ENCODE measurements around the gene GID4.

DNA sequence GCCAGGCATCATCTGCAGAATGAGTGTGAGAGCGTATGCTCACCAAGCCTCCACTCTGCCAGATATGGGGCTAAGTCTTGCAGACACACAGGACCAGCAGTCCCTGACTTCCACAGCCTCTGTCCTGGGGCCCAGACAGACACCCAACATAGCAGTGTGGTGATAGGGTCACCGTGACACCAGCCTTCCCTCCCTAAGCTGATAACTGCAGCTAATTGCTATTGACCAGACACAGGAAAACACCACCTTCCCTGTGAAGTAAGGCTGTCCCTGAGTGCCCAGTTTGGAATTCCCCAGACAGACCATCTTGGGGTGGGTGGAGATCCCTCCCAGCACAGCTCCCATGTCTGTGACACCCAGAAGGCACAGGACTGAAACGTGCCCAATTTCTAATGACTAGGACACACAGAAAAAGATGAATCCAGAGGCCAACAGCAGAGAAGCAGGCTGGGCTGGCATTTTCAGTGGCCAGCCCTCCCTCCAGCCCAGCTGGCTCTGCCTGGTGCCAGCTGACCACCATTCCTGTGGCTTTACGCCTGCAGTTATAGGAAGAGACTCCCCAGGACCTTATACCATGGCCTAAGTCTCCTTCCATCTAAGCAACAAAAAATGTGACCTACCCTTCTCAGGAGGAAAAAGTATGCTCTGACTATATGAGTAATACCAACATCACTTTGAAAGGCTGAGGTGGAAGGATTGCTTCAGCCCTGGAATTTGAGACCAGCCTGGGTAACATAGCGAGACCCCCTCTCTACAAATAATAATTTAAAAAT is 30.5 kb upstream of the GID4 start:
- TF ChIP-seq, protein P1, sequence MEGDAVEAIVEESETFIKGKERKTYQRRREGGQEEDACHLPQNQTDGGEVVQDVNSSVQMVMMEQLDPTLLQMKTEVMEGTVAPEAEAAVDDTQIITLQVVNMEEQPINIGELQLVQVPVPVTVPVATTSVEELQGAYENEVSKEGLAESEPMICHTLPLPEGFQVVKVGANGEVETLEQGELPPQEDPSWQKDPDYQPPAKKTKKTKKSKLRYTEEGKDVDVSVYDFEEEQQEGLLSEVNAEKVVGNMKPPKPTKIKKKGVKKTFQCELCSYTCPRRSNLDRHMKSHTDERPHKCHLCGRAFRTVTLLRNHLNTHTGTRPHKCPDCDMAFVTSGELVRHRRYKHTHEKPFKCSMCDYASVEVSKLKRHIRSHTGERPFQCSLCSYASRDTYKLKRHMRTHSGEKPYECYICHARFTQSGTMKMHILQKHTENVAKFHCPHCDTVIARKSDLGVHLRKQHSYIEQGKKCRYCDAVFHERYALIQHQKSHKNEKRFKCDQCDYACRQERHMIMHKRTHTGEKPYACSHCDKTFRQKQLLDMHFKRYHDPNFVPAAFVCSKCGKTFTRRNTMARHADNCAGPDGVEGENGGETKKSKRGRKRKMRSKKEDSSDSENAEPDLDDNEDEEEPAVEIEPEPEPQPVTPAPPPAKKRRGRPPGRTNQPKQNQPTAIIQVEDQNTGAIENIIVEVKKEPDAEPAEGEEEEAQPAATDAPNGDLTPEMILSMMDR (IDR thresholded peaks at IDR 0.05; ENCODE audit: low read depth, low read length, missing input control), result no peak
- no peak for TF ChIP-seq TAF1 (conservative IDR thresholded peaks at IDR 0.05)
- TF ChIP-seq EGR1 (IDR thresholded peaks at IDR 0.05; ENCODE audit: low read depth in 2 of 2), result no peak
- no peak for TF ChIP-seq RXRA (IDR thresholded peaks at IDR 0.05)
- TF ChIP-seq ZBTB33 (IDR thresholded peaks at IDR 0.05), result no peak
- TF ChIP-seq, protein P2, sequence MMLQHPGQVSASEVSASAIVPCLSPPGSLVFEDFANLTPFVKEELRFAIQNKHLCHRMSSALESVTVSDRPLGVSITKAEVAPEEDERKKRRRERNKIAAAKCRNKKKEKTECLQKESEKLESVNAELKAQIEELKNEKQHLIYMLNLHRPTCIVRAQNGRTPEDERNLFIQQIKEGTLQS (IDR thresholded peaks at IDR 0.05), result no peak
- TF ChIP-seq GABPA (IDR thresholded peaks at IDR 0.05 in 1 of 2, conservative IDR thresholded peaks at IDR 0.05 in 1 of 2), result no peak
- TF ChIP-seq RAD21 (IDR thresholded peaks at IDR 0.05), result no peak
- no peak for TF ChIP-seq SP1 (IDR thresholded peaks at IDR 0.05)
- no peak for TF ChIP-seq JUND (IDR thresholded peaks at IDR 0.05)
- TF ChIP-seq, protein P3, sequence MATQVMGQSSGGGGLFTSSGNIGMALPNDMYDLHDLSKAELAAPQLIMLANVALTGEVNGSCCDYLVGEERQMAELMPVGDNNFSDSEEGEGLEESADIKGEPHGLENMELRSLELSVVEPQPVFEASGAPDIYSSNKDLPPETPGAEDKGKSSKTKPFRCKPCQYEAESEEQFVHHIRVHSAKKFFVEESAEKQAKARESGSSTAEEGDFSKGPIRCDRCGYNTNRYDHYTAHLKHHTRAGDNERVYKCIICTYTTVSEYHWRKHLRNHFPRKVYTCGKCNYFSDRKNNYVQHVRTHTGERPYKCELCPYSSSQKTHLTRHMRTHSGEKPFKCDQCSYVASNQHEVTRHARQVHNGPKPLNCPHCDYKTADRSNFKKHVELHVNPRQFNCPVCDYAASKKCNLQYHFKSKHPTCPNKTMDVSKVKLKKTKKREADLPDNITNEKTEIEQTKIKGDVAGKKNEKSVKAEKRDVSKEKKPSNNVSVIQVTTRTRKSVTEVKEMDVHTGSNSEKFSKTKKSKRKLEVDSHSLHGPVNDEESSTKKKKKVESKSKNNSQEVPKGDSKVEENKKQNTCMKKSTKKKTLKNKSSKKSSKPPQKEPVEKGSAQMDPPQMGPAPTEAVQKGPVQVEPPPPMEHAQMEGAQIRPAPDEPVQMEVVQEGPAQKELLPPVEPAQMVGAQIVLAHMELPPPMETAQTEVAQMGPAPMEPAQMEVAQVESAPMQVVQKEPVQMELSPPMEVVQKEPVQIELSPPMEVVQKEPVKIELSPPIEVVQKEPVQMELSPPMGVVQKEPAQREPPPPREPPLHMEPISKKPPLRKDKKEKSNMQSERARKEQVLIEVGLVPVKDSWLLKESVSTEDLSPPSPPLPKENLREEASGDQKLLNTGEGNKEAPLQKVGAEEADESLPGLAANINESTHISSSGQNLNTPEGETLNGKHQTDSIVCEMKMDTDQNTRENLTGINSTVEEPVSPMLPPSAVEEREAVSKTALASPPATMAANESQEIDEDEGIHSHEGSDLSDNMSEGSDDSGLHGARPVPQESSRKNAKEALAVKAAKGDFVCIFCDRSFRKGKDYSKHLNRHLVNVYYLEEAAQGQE (IDR thresholded peaks at IDR 0.05), result no peak
- TF ChIP-seq, protein P4, sequence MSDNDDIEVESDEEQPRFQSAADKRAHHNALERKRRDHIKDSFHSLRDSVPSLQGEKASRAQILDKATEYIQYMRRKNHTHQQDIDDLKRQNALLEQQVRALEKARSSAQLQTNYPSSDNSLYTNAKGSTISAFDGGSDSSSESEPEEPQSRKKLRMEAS (IDR thresholded peaks at IDR 0.05), result no peak
